GM12878 (cell line): ENCODE measurements around the gene RPS6KA5. TPM values are rescaled to one million over a fixed set of nuclear protein-coding genes. Genes with fewer than 3 reads are reported as not detected.

ENCODE experiments used
- ATAC-seq: fragments of 200-7000 bp; cut with Tn5 transposase; 3 replicates; pipeline ENCODE4 v1.9.1; 2020; ENCODE audit warnings: mild to moderate bottlenecking, moderate library complexity
- BruUV-seq: library from RNA; stranded (reverse); fragments of 400-500 nt; replicated peaks from 2 replicates; lab custom pipeline; 2021; lab: Mats Ljungman, UMichigan
- CTCF ChIA-PET: fragments of 300-600 bp; sonication (Branson Sonifier 250); formaldehyde crosslinking; extraction: SDS; loops from one replicate; lab custom pipeline; 2021; ENCODE audit warnings: inconsistent platforms; lab: Yijun Ruan, JAX
- POLR2A ChIA-PET: fragments of 350-600 bp; formaldehyde crosslinking; extraction: SDS; loops from one replicate; lab custom pipeline; 2021; ENCODE audit warnings: inconsistent platforms; lab: Charles Lee
- RAD21 ChIA-PET: fragments of 300-600 bp; sonication (Branson Sonifier 250); formaldehyde crosslinking; loops from one replicate; lab custom pipeline; 2023; ENCODE audit warnings: antibody characterized with exemption; ENCODE audit not compliant: unreplicated experiment; lab: Charles Lee
- SMC1A ChIA-PET: fragments of 300-600 bp; sonication (Branson Sonifier 250); formaldehyde crosslinking; loops from one replicate; lab custom pipeline; 2023; ENCODE audit not compliant: unreplicated experiment, uncharacterized antibody; lab: Charles Lee
- DNase-seq: peaks from one replicate; pipeline ENCODE4 v3.0.0-alpha.2; 2011; ENCODE audit warnings: low read depth, low spot score
- FAIRE-seq: peaks from 3 replicates; lab custom pipeline; 2011; peaks lifted over from hg19 to GRCh38; lab: Jason Lieb, UNC
- H2AFZ ChIP-seq: 2 replicates; pipeline ENCODE4 v1.6.0; 2011; ENCODE audit warnings: low read depth, low read length, control low read depth; ENCODE audit not compliant: control insufficient read depth
- H3K27ac ChIP-seq: 2 replicates; pipeline ENCODE4 v1.5.1; 2011; ENCODE audit warnings: control low read depth; ENCODE audit not compliant: control insufficient read depth, insufficient read depth
- H3K27me3 ChIP-seq, 2 experiments: replicated peaks in 1 of 2; 2 replicates each; pipeline versions ENCODE4 v1.6.0 to v1.6.1; 2011; ENCODE audit warnings: low read length in 1 of 2; ENCODE audit not compliant: control insufficient read depth in 2 of 2, insufficient read depth in 2 of 2
- H3K36me3 ChIP-seq, 2 experiments: 2 replicates each; pipeline ENCODE4 v1.5.1; 2011; ENCODE audit warnings: low read length in 1 of 2; ENCODE audit not compliant: control insufficient read depth in 2 of 2, insufficient read depth in 2 of 2
- H3K4me1 ChIP-seq: 2 replicates; pipeline ENCODE4 v1.6.1; 2011; ENCODE audit warnings: mild to moderate bottlenecking, low read length, moderate library complexity, mixed read lengths; ENCODE audit not compliant: control insufficient read depth, insufficient read depth
- H3K4me2 ChIP-seq: 2 replicates; pipeline ENCODE4 v1.6.0; 2011; ENCODE audit warnings: control low read depth; ENCODE audit not compliant: control insufficient read depth, insufficient read depth
- H3K4me3 ChIP-seq: fragments of 200-600 bp; sonication (generic); 2 replicates; pipeline ENCODE4 v1.5.1; 2016
- H3K79me2 ChIP-seq: 2 replicates; pipeline ENCODE4 v1.6.0; 2011; ENCODE audit warnings: low read length; ENCODE audit not compliant: control insufficient read depth, insufficient read depth
- H3K9ac ChIP-seq: 2 replicates; pipeline ENCODE4 v1.8.0; 2011; ENCODE audit warnings: low read length, control low read depth, mixed read lengths; ENCODE audit not compliant: control insufficient read depth, insufficient read depth
- H3K9me3 ChIP-seq: replicated peaks from 3 replicates; pipeline ENCODE4 v1.5.1; 2011; ENCODE audit warnings: mild to moderate bottlenecking, low read length; ENCODE audit not compliant: control insufficient read depth, insufficient read depth
- H4K20me1 ChIP-seq: 2 replicates; pipeline ENCODE4 v1.6.0; 2011; ENCODE audit not compliant: control insufficient read depth, insufficient read depth
- CEBPZ ChIP-seq: fragments of 150-350 bp; IDR thresholded peaks from 2 replicates; pipeline ENCODE4 v1.6.1; 2016; ENCODE audit warnings: low read depth, low read length
- ZNF217 ChIP-seq: fragments of 450-650 bp; IDR thresholded peaks from 2 replicates; pipeline ENCODE4 v1.6.1; 2017; ENCODE audit warnings: antibody characterized with exemption, mild to moderate bottlenecking
- WGBS: methylation state at CpG from one replicate; pipeline ENCODE4 v1.1.6; 2016; ENCODE audit warnings: low lambda C conversion rate; ENCODE audit not compliant: insufficient replicate concordance, insufficient coverage; ENCODE audit errors: missing lambda C conversion rate; 5-methylcytosine and 5-hydroxymethylcytosine counted together
- in situ Hi-C: fragments of 300-500 bp; cut with MboI; formaldehyde crosslinking; loops from 9 replicates; pipeline ENCODE4 v1.14.3; 2018; ENCODE audit warnings: mixed read lengths
- intact Hi-C: fragments of 100-400 bp; cut with micrococcal nuclease; formaldehyde crosslinking; loops from one replicate; pipeline ENCODE4 v1.14.2; 2022; ENCODE audit not compliant: unreplicated experiment
- polyA plus RNA-seq, 11 experiments: library from polyadenylated mRNA; depleted of rRNA in 4 of 11; unstranded in 6 of 11; stranded (reverse) in 5 of 11; fragments of >200 nt; fragmentation: Nextera tagmentation in 4 of 11; fragmentation: Illumina TruSeq in 1 of 11; extraction: Ambion mirVana in 4 of 11; extraction: Trizol in 1 of 11; gene quantifications; 1 replicate in 1 of 11; 2 replicates in 10 of 11; pipeline versions ENCODE4 v1.2.1 to v1.2.3, GENCODE V29; 2011 to 2016; ENCODE audit warnings: inconsistent platforms in 2 of 11, missing spikeins in 2 of 11, low read depth in 1 of 11
- total RNA-seq, 4 experiments: library from RNA; depleted of rRNA in 3 of 4; stranded (reverse); fragments of >200 nt in 3 of 4; fragmentation: Illumina TruSeq in 1 of 4; extraction: Trizol in 1 of 4; gene quantifications; 2 replicates each; pipeline versions ENCODE4 v1.2.1 to v1.2.3, GENCODE V29; 2013 to 2021

The RPS6KA5 gene
- total and polyA plus RNA-seq, 10 of the 15 experiments (the other 5 are each of a cell fraction or from before 2014, with no cell fraction given), result 1.4 to 7.0 (median 3.7) TPM

GRCh38 chr14:90807060-90807459 lies 253.4 kb downstream of the RPS6KA5 start:
- H3K4me2 ChIP-seq, result no peak overlapping the region
- no peaks in the 10 kb centered on the region for H3K36me3 ChIP-seq
- FAIRE-seq (no peak), ATAC-seq (no peak), DNase-seq (no peak)
- H3K79me2 ChIP-seq, result no peaks in the 10 kb centered on the region
- no peak overlapping the region for H3K4me3 ChIP-seq
- no peaks in the 10 kb centered on the region for H3K4me1 ChIP-seq
- H3K9ac ChIP-seq, result no peak overlapping the region
- WGBS, result 33% methylated on average over 6 of the region's 6 CpGs
- no peaks in the 10 kb centered on the region for H3K27me3 ChIP-seq
- no TSS peak for BruUV-seq
- CTCF ChIA-PET, result no interaction called here
- no peaks in the 10 kb centered on the region for H4K20me1 ChIP-seq
- POLR2A ChIA-PET, result no interaction called here
- RAD21 ChIA-PET, result no interaction called here
- intact Hi-C loops (no loop called here), in situ Hi-C loops (no loop called here)
- no peak overlapping the region for H2AFZ ChIP-seq
- TF ChIP-seq CEBPZ (no peak), ZNF217 (no peak)
- TF ChIP-seq, all 136 proteins: peak for 0
- SMC1A ChIA-PET, result no interaction called here
- no peak overlapping the region for H3K27ac ChIP-seq
- no peaks in the 10 kb centered on the region for H3K9me3 ChIP-seq
